ENCODE results near the gene HTT.

GRCh38 chr4:3241898-3242524 lies 167.5 kb downstream of the HTT start:
- TF ChIP-seq CTCF (IDR thresholded peaks at IDR 0.05) (no peak), POLR2A (IDR thresholded peaks at IDR 0.05) (no peak)
